GM21423 (cell line): ENCODE data around the gene FAM193B.
"Not testable (repeated sequence)": the region's sequence is repeated elsewhere in the genome, so short reads cannot be mapped to it uniquely, and the experiment has no call there.

Source experiments
- ATAC-seq: cut with Tn5 transposase; IDR thresholded peaks from one replicate; pipeline ENCODE4 v1.9.1; 2021; ENCODE audit warnings: mild to moderate bottlenecking, moderate library complexity; ENCODE audit not compliant: unreplicated experiment

FAM193B gene

GRCh38 chr5:177538876-177539275 is 15.5 kb downstream of the FAM193B start:
- ATAC-seq = no peak

GRCh38 chr5:177537389-177538361 is 16.7 kb downstream of the FAM193B start:
- no peak for ATAC-seq

GRCh38 chr5:177536386-177536785 is 18.0 kb downstream of the FAM193B start:
- ATAC-seq = no peak

GRCh38 chr5:177535125-177535524 is 19.2 kb downstream of the FAM193B start:
- no peak for ATAC-seq

GRCh38 chr5:177534433-177534832 is 19.9 kb downstream of the FAM193B start:
- not testable (repeated sequence) for ATAC-seq

GRCh38 chr5:177531209-177531940 is 23.0 kb downstream of the FAM193B start:
- ATAC-seq = no peak

- ATAC-seq = no peak
Measured at GRCh38 chr5:177530638-177531037, 23.7 kb downstream of the FAM193B start.

- ATAC-seq = no peak
Measured at GRCh38 chr5:177529247-177530203, 24.8 kb downstream of the FAM193B start.

- ATAC-seq = no peak
Measured at GRCh38 chr5:177528631-177529030, 25.7 kb downstream of the FAM193B start.

- ATAC-seq = no peak
Measured at GRCh38 chr5:177527595-177527994, 26.8 kb downstream of the FAM193B start.

- ATAC-seq = no peak
Measured at GRCh38 chr5:177526791-177527190, 27.6 kb downstream of the FAM193B start.

- no peak for ATAC-seq
Measured at GRCh38 chr5:177526191-177526590, 28.2 kb downstream of the FAM193B start.

GRCh38 chr5:177524941-177525655 is 29.3 kb downstream of the FAM193B start:
- ATAC-seq = no peak

- ATAC-seq = no peak
Measured at GRCh38 chr5:177524539-177524900, 29.8 kb downstream of the FAM193B start.

GRCh38 chr5:177523711-177524538 is 30.4 kb downstream of the FAM193B start:
- no peak for ATAC-seq

GRCh38 chr5:177520916-177521513 is 33.3 kb downstream of the FAM193B start:
- no peak for ATAC-seq

- ATAC-seq = no peak
Measured at GRCh38 chr5:177520271-177520670, 34.1 kb downstream of the FAM193B start.

GRCh38 chr5:177519463-177520235 is 34.7 kb downstream of the FAM193B start:
- no peak for ATAC-seq
